ENCODE measurements around the gene ZNF385B. TPM values are rescaled to one million over a fixed set of nuclear protein-coding genes. Genes with fewer than 3 reads are reported as not detected.

The ZNF385B gene
- total RNA-seq, 1 experiment from 2014 or later = 9.3 TPM

GRCh38 chr2:179657068-179657595 is 204.3 kb downstream of the ZNF385B start:
- DNase-seq (ENCODE audit: low read depth, low spot score) = no peak
- Histone ChIP-seq H3K9me2 (ENCODE audit: insufficient read depth) (no peaks in the 10 kb centered on the region), H3K9me3 (ENCODE audit: control insufficient read depth in 1 of 2, insufficient read depth in 1 of 2, low read depth in 1 of 2, low read length in 2 of 2) (no peaks in the 10 kb centered on the region), H3K27me3 (ENCODE audit: insufficient read depth, low read length) (no peaks in the 10 kb centered on the region), H2AFZ (ENCODE audit: low read depth, low read length, poor library complexity, severe bottlenecking) (no peak overlapping the region), H3K27ac (ENCODE audit: low read depth, low read length) (no peak overlapping the region), H3K9ac (ENCODE audit: low read length) (no peak overlapping the region), H3K4me3 (replicated peaks in 1 of 2; ENCODE audit: low read depth in 1 of 2, low read length in 2 of 2) (no peak overlapping the region), H3K4me2 (ENCODE audit: low read length) (no peak overlapping the region), H3K79me2 (ENCODE audit: insufficient read depth, low read length) (no peaks in the 10 kb centered on the region), H4K20me1 (ENCODE audit: insufficient read depth) (no peaks in the 10 kb centered on the region), H3K36me3 (ENCODE audit: control insufficient read depth in 1 of 2, insufficient read depth in 2 of 2, low read length in 2 of 2) (no peaks in the 10 kb centered on the region), H3K4me1 (ENCODE audit: control insufficient read depth in 1 of 2, insufficient read depth in 2 of 2, low read length in 2 of 2) (no peaks in the 10 kb centered on the region)
- intact Hi-C loops (cut with micrococcal nuclease) = no loop called here
- ChIA-PET RAD21 (ENCODE audit: low non-redundant PET in 1 of 2, low total read pairs in 2 of 2, uncharacterized antibody in 2 of 2, unreplicated experiment in 2 of 2) (no interaction called here), POLR2A (no interaction called here), CTCF (no interaction called here)
- BruUV-seq (replicated peaks) = no TSS peak
- no peak for ATAC-seq
- no peak for TF ChIP-seq ZBTB33 (IDR thresholded peaks at IDR 0.05; ENCODE audit: extremely low read depth, insufficient replicate concordance, low read length)
- no peak for TF ChIP-seq CEBPB (IDR thresholded peaks at IDR 0.05; ENCODE audit: low read depth)
- TF ChIP-seq EZH2phosphoT487 (IDR thresholded peaks at IDR 0.05; ENCODE audit: borderline replicate concordance) = no peak
- no peak for TF ChIP-seq SIN3A (IDR thresholded peaks at IDR 0.05; ENCODE audit: low read depth)

GRCh38 chr2:179655627-179656026 is 205.8 kb downstream of the ZNF385B start:
- no peaks in the 10 kb centered on the region for H3K9me2 ChIP-seq (ENCODE audit: insufficient read depth)
- ATAC-seq (no peak), DNase-seq (ENCODE audit: low read depth, low spot score) (no peak)
- no peak overlapping the region for H3K9ac ChIP-seq (ENCODE audit: low read length)
- H3K27me3 ChIP-seq (ENCODE audit: insufficient read depth, low read length) = no peaks in the 10 kb centered on the region
- H3K9me3 ChIP-seq (ENCODE audit: control insufficient read depth in 1 of 2, insufficient read depth in 1 of 2, low read depth in 1 of 2, low read length in 2 of 2) = no peaks in the 10 kb centered on the region
- ChIA-PET POLR2A (no interaction called here), CTCF (no interaction called here), RAD21 (ENCODE audit: low non-redundant PET in 1 of 2, low total read pairs in 2 of 2, uncharacterized antibody in 2 of 2, unreplicated experiment in 2 of 2) (no interaction called here)
- intact Hi-C loops (cut with micrococcal nuclease) = no loop called here
- no peak overlapping the region for H3K4me2 ChIP-seq (ENCODE audit: low read length)
- no peaks in the 10 kb centered on the region for H3K4me1 ChIP-seq (ENCODE audit: control insufficient read depth in 1 of 2, insufficient read depth in 2 of 2, low read length in 2 of 2)
- no peaks in the 10 kb centered on the region for H4K20me1 ChIP-seq (ENCODE audit: insufficient read depth)
- BruUV-seq (replicated peaks) = no TSS peak
- no peaks in the 10 kb centered on the region for H3K79me2 ChIP-seq (ENCODE audit: insufficient read depth, low read length)
- no peak overlapping the region for H3K27ac ChIP-seq (ENCODE audit: low read depth, low read length)
- no peak overlapping the region for H2AFZ ChIP-seq (ENCODE audit: low read depth, low read length, poor library complexity, severe bottlenecking)
- H3K36me3 ChIP-seq (ENCODE audit: control insufficient read depth in 1 of 2, insufficient read depth in 2 of 2, low read length in 2 of 2) = no peaks in the 10 kb centered on the region
- H3K4me3 ChIP-seq (replicated peaks in 1 of 2; ENCODE audit: low read depth in 1 of 2, low read length in 2 of 2) = no peak overlapping the region
- no peak for TF ChIP-seq POLR2AphosphoS5 (IDR thresholded peaks at IDR 0.05; ENCODE audit: low read depth, low read length)
- no peak for TF ChIP-seq FOSL1 (IDR thresholded peaks at IDR 0.05; ENCODE audit: low read depth)
- TF ChIP-seq SRF (IDR thresholded peaks at IDR 0.05; ENCODE audit: low read depth) = no peak
- TF ChIP-seq, protein P1, sequence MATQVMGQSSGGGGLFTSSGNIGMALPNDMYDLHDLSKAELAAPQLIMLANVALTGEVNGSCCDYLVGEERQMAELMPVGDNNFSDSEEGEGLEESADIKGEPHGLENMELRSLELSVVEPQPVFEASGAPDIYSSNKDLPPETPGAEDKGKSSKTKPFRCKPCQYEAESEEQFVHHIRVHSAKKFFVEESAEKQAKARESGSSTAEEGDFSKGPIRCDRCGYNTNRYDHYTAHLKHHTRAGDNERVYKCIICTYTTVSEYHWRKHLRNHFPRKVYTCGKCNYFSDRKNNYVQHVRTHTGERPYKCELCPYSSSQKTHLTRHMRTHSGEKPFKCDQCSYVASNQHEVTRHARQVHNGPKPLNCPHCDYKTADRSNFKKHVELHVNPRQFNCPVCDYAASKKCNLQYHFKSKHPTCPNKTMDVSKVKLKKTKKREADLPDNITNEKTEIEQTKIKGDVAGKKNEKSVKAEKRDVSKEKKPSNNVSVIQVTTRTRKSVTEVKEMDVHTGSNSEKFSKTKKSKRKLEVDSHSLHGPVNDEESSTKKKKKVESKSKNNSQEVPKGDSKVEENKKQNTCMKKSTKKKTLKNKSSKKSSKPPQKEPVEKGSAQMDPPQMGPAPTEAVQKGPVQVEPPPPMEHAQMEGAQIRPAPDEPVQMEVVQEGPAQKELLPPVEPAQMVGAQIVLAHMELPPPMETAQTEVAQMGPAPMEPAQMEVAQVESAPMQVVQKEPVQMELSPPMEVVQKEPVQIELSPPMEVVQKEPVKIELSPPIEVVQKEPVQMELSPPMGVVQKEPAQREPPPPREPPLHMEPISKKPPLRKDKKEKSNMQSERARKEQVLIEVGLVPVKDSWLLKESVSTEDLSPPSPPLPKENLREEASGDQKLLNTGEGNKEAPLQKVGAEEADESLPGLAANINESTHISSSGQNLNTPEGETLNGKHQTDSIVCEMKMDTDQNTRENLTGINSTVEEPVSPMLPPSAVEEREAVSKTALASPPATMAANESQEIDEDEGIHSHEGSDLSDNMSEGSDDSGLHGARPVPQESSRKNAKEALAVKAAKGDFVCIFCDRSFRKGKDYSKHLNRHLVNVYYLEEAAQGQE (IDR thresholded peaks at IDR 0.05; ENCODE audit: low read depth) = no peak
- no peak for TF ChIP-seq YY1 (IDR thresholded peaks at IDR 0.05; ENCODE audit: extremely low read depth, insufficient replicate concordance, low read depth, low read length)
- TF ChIP-seq TCF7L2 (IDR thresholded peaks at IDR 0.05; ENCODE audit: borderline replicate concordance, extremely low read depth, insufficient read depth, insufficient read length) = no peak
- no peak for TF ChIP-seq CTCF (IDR thresholded peaks at IDR 0.05 in 2 of 3, conservative IDR thresholded peaks at IDR 0.05 in 1 of 3; ENCODE audit: borderline replicate concordance in 1 of 3, insufficient read depth in 1 of 3, low read depth in 2 of 3, low read length in 2 of 3)
- no peak for TF ChIP-seq SIN3A (IDR thresholded peaks at IDR 0.05; ENCODE audit: low read depth)
- TF ChIP-seq RAD21 (IDR thresholded peaks at IDR 0.05; ENCODE audit: low read depth) = no peak
- TF ChIP-seq EGR1 (IDR thresholded peaks at IDR 0.05; ENCODE audit: low read depth) = no peak

All from HCT116 (cell line).